Measurements from ENCODE around the gene STC2.

The STC2 gene

GRCh38 chr5:173312821-173313220 lies 15.4 kb downstream of the STC2 start:
- DNase-seq (ENCODE audit: low read depth), result no peak
- no peak for TF ChIP-seq CTCF (conservative IDR thresholded peaks at IDR 0.05; ENCODE audit: control insufficient read depth, insufficient read depth, low read depth, low read length)

GRCh38 chr5:173311818-173312585 lies 16.2 kb downstream of the STC2 start:
- TF ChIP-seq CTCF (conservative IDR thresholded peaks at IDR 0.05; ENCODE audit: control insufficient read depth, insufficient read depth, low read depth, low read length), result no peak
- H3K4me3 ChIP-seq (ENCODE audit: control insufficient read depth, low read depth, low read length), result no peak overlapping the region
- DNase-seq (ENCODE audit: low read depth), result no peak

More at GRCh38 chr5:173312821-173313220, 15.4 kb downstream of the STC2 start:
- H3K4me3 ChIP-seq (ENCODE audit: control insufficient read depth, low read depth, low read length), result no peak overlapping the region

GRCh38 chr5:173310861-173311785 lies 17.1 kb downstream of the STC2 start:
- peak; percentile 38 for DNase-seq (ENCODE audit: low read depth)
- H3K4me3 ChIP-seq (ENCODE audit: control insufficient read depth, low read depth, low read length), result no peak overlapping the region
- no peak for TF ChIP-seq CTCF (conservative IDR thresholded peaks at IDR 0.05; ENCODE audit: control insufficient read depth, insufficient read depth, low read depth, low read length)

GRCh38 chr5:173310218-173310769 lies 17.9 kb downstream of the STC2 start:
- H3K4me3 ChIP-seq (ENCODE audit: control insufficient read depth, low read depth, low read length), result no peak overlapping the region
- DNase-seq (ENCODE audit: low read depth), result no peak
- TF ChIP-seq CTCF (conservative IDR thresholded peaks at IDR 0.05; ENCODE audit: control insufficient read depth, insufficient read depth, low read depth, low read length), result no peak

GRCh38 chr5:173309731-173310130 lies 18.5 kb downstream of the STC2 start:
- no peak overlapping the region for H3K4me3 ChIP-seq (ENCODE audit: control insufficient read depth, low read depth, low read length)
- TF ChIP-seq CTCF (conservative IDR thresholded peaks at IDR 0.05; ENCODE audit: control insufficient read depth, insufficient read depth, low read depth, low read length), result no peak
- DNase-seq (ENCODE audit: low read depth), result no peak

- peak; percentile 43 for DNase-seq (ENCODE audit: low read depth)
- TF ChIP-seq CTCF (conservative IDR thresholded peaks at IDR 0.05; ENCODE audit: control insufficient read depth, insufficient read depth, low read depth, low read length), result no peak
Observed at GRCh38 chr5:173308226-173308625, 20.0 kb downstream of the STC2 start.

More at GRCh38 chr5:173308226-173308625, 20.0 kb downstream of the STC2 start:
- no peak overlapping the region for H3K4me3 ChIP-seq (ENCODE audit: control insufficient read depth, low read depth, low read length)

All from fibroblast of mammary gland (primary cell).